HG03108 (cell line): ENCODE data around the gene ENOX1.

Source experiments
- ATAC-seq: cut with Tn5 transposase; IDR thresholded peaks from one replicate; pipeline ENCODE4 v1.9.1; 2021; ENCODE audit warnings: moderate library complexity; ENCODE audit not compliant: unreplicated experiment

ENOX1 gene

DNA sequence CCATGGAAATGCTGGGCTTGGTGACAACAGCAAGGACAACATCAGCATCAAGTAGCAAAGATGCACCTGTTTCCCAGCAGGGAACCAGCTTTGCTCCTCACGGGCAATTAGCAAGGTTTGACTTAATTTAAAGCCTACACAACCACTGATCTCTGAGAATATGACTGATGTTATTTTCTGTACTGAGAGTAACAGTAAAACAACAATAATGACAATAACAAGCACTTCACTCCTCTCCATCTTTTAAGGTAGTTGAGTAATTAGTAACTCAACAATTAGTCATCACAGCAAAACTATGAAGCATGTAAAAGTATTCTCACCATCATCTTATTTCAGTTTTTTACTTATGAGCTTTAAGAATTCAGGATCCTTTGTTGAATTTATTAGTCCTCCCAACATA lies 37.3 kb downstream of the ENOX1 start:
- ATAC-seq = no peak

- no peak for ATAC-seq
These were observed 42.3 kb downstream of the ENOX1 start for GRCh38 chr13:43744261-43745031.

- ATAC-seq = no peak
These were observed 43.9 kb downstream of the ENOX1 start for GRCh38 chr13:43742911-43743310.

GRCh38 chr13:43737392-43737923 lies 49.3 kb downstream of the ENOX1 start:
- no peak for ATAC-seq

GRCh38 chr13:43732726-43733125 lies 54.0 kb downstream of the ENOX1 start:
- ATAC-seq = no peak

- no peak for ATAC-seq
These were observed 55.5 kb downstream of the ENOX1 start for GRCh38 chr13:43731296-43731695.

DNA sequence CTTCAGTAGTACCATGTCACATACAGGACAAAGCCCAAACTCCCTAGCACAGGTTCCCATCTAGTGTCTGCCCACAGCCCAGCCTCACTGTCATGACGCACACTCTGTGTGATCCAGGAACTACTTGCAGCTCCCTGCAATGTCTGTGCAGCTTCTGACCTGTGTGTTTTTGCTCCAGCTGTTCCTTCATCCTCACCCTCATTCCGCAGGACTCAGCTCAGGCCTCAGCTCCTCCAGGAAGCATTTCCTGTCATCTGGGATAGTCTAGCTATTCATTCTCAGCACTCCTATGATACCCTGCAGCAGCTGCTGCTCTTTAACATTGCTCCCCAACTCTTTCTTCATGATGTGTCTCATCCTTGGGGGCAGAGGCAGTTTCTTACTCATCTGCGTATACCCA lies 56.1 kb downstream of the ENOX1 start:
- no peak for ATAC-seq

- no peak for ATAC-seq
These were observed 58.4 kb downstream of the ENOX1 start for GRCh38 chr13:43728421-43728820.

DNA sequence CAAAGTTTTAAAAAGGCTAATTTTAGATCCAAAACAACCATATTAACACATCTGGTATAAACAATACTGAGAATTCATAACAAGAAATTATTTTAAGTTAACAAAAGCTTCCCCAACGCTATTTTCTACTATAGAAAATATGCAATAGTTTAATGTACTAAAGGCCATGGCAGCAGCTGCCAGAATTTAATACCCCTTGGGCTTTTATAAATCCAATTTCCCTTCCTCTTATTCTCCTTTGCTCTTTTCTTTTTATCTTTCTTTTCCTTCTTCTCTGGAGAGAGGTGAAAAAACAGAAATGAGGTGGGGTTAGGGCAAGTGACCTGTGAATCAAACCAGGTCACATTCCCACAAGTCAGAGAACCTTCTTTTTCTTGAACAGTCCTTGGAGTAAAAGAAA lies 58.9 kb downstream of the ENOX1 start:
- ATAC-seq = no peak

DNA sequence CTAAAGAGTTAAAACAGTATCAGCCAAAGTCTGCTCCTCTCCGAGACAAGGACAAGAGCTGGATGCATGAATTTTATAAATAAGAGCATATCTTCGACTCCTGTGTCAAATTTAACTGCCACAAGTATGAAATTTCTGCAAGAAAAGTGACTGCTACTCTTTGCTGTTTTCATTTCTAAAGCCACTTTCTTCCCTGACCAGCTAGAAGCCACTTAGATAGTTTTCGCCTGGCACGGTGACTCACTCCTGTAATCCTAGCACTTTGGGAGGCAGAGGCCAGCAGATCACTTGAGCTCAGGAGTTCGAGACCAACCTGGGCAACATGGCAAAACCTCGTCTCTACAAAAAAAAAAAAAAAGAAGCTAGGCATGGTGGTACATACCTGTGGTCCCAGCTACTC lies 61.3 kb downstream of the ENOX1 start:
- no peak for ATAC-seq

- ATAC-seq = no peak
These were observed 65.9 kb downstream of the ENOX1 start for GRCh38 chr13:43720780-43721397.

DNA sequence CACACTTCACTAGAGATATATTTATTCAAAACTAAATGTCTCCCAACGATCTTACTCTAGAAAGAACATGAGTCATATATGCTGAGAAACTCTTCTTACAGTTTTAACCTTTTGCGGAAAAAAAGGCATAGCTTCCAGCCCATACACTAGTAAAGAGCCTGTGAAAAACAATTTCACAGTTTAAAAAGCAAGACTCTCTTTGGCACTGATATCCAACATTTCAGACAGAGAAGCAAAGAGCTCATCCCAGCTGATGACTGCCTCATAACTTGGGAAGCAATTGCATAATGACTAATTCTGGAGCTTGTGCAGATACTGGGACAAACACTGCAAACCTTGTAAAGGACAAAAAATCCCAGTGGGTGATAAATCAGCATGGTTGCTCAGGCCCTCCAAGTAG lies 88.0 kb downstream of the ENOX1 start:
- ATAC-seq = no peak

DNA sequence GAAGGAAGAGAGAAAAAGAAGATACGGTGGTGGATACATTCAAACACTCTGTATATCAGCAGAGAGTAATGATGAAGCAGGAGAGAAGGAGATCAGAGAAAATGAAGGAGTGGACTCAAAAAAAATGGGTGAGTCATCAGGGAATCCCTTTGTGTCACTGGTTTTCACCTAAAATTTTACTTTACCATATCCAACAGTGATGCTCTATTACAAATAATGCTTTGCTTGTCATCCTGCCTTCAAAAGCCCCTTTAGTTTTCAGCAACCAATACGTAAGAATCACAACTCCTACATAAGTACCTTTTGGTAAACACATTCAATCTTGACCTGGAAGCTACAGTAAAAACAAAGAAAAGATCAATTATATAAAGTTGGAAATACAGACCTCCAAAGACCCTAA lies 88.8 kb downstream of the ENOX1 start:
- ATAC-seq = no peak

GRCh38 chr13:43697323-43697722 lies 89.4 kb downstream of the ENOX1 start:
- ATAC-seq = no peak

- ATAC-seq = no peak
These were observed 92.6 kb downstream of the ENOX1 start for GRCh38 chr13:43694146-43694664.

GRCh38 chr13:43693639-43694038 lies 93.1 kb downstream of the ENOX1 start:
- ATAC-seq = no peak

GRCh38 chr13:43688227-43688907 lies 98.4 kb downstream of the ENOX1 start:
- no peak for ATAC-seq

GRCh38 chr13:43687038-43687437 lies 99.7 kb downstream of the ENOX1 start:
- ATAC-seq = no peak

DNA sequence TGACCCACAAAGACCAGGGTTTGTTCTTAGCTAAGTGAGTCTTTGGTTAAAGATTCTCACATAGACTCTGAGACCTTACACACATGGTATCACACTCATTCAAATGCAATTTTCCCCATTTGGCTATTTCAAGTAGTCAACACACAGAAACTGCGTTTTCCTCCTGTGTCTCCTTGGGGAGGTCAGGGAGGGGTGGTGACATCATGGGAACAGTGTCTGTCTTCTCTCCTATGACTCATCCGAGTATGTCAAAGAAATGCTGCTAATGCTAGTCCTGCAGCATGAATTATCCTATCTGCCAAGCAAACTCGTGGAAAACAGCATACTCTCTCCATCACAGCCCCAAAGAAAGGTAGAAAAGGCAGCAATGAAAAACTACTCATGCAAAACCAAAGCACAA lies 100.2 kb downstream of the ENOX1 start:
- no peak for ATAC-seq

- no peak for ATAC-seq
These were observed 101.6 kb downstream of the ENOX1 start for GRCh38 chr13:43684963-43685725.

DNA sequence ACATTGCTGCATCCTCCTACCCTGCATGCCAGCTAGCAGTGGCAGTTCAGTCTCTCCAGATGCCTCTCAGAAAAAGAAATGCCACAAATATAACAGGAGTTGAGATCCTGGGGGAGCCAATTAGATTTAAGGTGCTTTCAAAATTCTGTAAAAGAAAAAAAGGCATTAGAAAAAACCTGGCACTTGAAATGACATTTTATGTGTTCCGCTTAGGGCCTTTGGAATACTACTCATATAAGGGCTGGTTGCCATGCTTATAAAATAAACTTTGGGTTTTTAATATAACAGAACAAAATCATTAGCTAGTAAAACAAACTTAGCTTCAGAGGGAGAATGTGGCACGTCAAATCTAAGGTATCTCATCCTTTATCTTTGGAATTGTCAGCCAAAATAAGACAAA lies 104.1 kb downstream of the ENOX1 start:
- no peak for ATAC-seq
